NT2/D1 (cell line): Measurements from ENCODE around the gene AIP.

ENCODE experiments used
- DNase-seq: peaks from one replicate; pipeline ENCODE4 v3.0.0-alpha.2; 2011; ENCODE audit warnings: low read depth, low spot score
- H3K27me3 ChIP-seq: 2 replicates; pipeline ENCODE4 v1.6.0; 2011; ENCODE audit warnings: mild to moderate bottlenecking; ENCODE audit not compliant: insufficient read length, insufficient read depth
- H3K36me3 ChIP-seq: 2 replicates; pipeline ENCODE4 v1.6.1; 2011; ENCODE audit warnings: mild to moderate bottlenecking, low read length, mixed read lengths; ENCODE audit not compliant: insufficient read depth, insufficient read length
- H3K4me1 ChIP-seq: 2 replicates; pipeline ENCODE4 v1.5.1; 2011; ENCODE audit not compliant: insufficient read depth, insufficient read length
- H3K4me3 ChIP-seq: 2 replicates; pipeline ENCODE4 v1.5.1; 2011; ENCODE audit warnings: low read depth; ENCODE audit not compliant: insufficient read length
- H3K9ac ChIP-seq: 2 replicates; pipeline ENCODE4 v1.6.0; 2011; ENCODE audit warnings: low read depth; ENCODE audit not compliant: insufficient read length
- H3K9me3 ChIP-seq: 2 replicates; pipeline ENCODE4 v1.5.1; 2011; ENCODE audit warnings: mild to moderate bottlenecking, low read length; ENCODE audit not compliant: insufficient read depth
- SUZ12 ChIP-seq: IDR thresholded peaks from 2 replicates; pipeline ENCODE4 v1.6.1; 2011; ENCODE audit not compliant: insufficient read length, insufficient read depth; ENCODE audit errors: extremely low read depth
- YY1 ChIP-seq: IDR thresholded peaks from 2 replicates; pipeline ENCODE4 v1.6.1; 2011; ENCODE audit not compliant: insufficient read length, insufficient read depth
- ZNF274 ChIP-seq: IDR thresholded peaks from 2 replicates; pipeline ENCODE4 v1.6.1; 2011; ENCODE audit warnings: mild to moderate bottlenecking, low read depth, low read length

AIP gene

GRCh38 chr11:67494371-67495233 lies 11.8 kb downstream of the AIP start:
- Histone ChIP-seq H3K4me3 (no peak overlapping the region), H3K27me3 (no peaks in the 10 kb centered on the region), H3K9me3 (no peaks in the 10 kb centered on the region), H3K4me1 (peaks cover 25% of the 10 kb centered on the region), H3K9ac (peak overlapping the region; percentile 3), H3K36me3 (peaks cover 94% of the 10 kb centered on the region)
- DNase-seq: no peak
- TF ChIP-seq YY1 (no peak), ZNF274 (no peak), SUZ12 (no peak)

- H3K27me3 ChIP-seq: no peaks in the 10 kb centered on the region
- DNase-seq: no peak
- peak overlapping the region; percentile 3 for H3K9ac ChIP-seq
- no peak for TF ChIP-seq SUZ12
- no peak for TF ChIP-seq YY1
- TF ChIP-seq ZNF274: no peak
- peaks cover 94% of the 10 kb centered on the region for H3K36me3 ChIP-seq
- H3K9me3 ChIP-seq: no peaks in the 10 kb centered on the region
- peaks cover 25% of the 10 kb centered on the region for H3K4me1 ChIP-seq
- H3K4me3 ChIP-seq: no peak overlapping the region
Measured at GRCh38 chr11:67495234-67496005, 12.6 kb downstream of the AIP start.

- no peaks in the 10 kb centered on the region for H3K9me3 ChIP-seq
- H3K9ac ChIP-seq: no peak overlapping the region
- H3K27me3 ChIP-seq: no peaks in the 10 kb centered on the region
- H3K36me3 ChIP-seq: peaks cover 94% of the 10 kb centered on the region
- DNase-seq: no peak
- H3K4me1 ChIP-seq: peaks cover 25% of the 10 kb centered on the region
- TF ChIP-seq YY1 (no peak), SUZ12 (no peak), ZNF274 (no peak)
- no peak overlapping the region for H3K4me3 ChIP-seq
Measured at GRCh38 chr11:67496113-67496512, 13.3 kb downstream of the AIP start.

- Histone ChIP-seq H3K4me1 (peaks cover 28% of the 10 kb centered on the region), H3K4me3 (no peak overlapping the region), H3K27me3 (no peaks in the 10 kb centered on the region), H3K9me3 (no peaks in the 10 kb centered on the region), H3K9ac (peak overlapping the region; percentile 36), H3K36me3 (peaks cover 94% of the 10 kb centered on the region)
- TF ChIP-seq ZNF274 (no peak), YY1 (no peak), SUZ12 (no peak)
- DNase-seq: no peak
Measured at GRCh38 chr11:67497656-67498291, 14.9 kb downstream of the AIP start.

- no peak overlapping the region for H3K4me3 ChIP-seq
- H3K9me3 ChIP-seq: no peaks in the 10 kb centered on the region
- H3K4me1 ChIP-seq: peaks cover 34% of the 10 kb centered on the region
- no peak overlapping the region for H3K9ac ChIP-seq
- DNase-seq: no peak
- H3K36me3 ChIP-seq: peaks cover 91% of the 10 kb centered on the region
- peaks cover 2% of the 10 kb centered on the region for H3K27me3 ChIP-seq
- TF ChIP-seq SUZ12 (no peak), YY1 (no peak), ZNF274 (no peak)
Measured at GRCh38 chr11:67498544-67498972, 15.7 kb downstream of the AIP start.

- Histone ChIP-seq H3K4me3 (no peak overlapping the region), H3K36me3 (peaks cover 80% of the 10 kb centered on the region), H3K9me3 (no peaks in the 10 kb centered on the region), H3K9ac (no peak overlapping the region), H3K4me1 (peaks cover 33% of the 10 kb centered on the region), H3K27me3 (peaks cover 8% of the 10 kb centered on the region)
- TF ChIP-seq ZNF274 (no peak), YY1 (no peak), SUZ12 (no peak)
- DNase-seq: no peak
Measured at GRCh38 chr11:67499808-67500483, 17.1 kb downstream of the AIP start.

GRCh38 chr11:67500484-67500821 lies 17.6 kb downstream of the AIP start:
- Histone ChIP-seq H3K36me3 (peaks cover 75% of the 10 kb centered on the region), H3K9me3 (no peaks in the 10 kb centered on the region), H3K9ac (no peak overlapping the region), H3K4me3 (no peak overlapping the region), H3K4me1 (peaks cover 30% of the 10 kb centered on the region), H3K27me3 (peaks cover 8% of the 10 kb centered on the region)
- TF ChIP-seq ZNF274: no peak
- no peak for TF ChIP-seq YY1
- no peak for TF ChIP-seq SUZ12
- DNase-seq: no peak
